ENCODE measurements around the gene NUP58. TPM values are rescaled to one million over a fixed set of nuclear protein-coding genes. Genes with fewer than 3 reads are reported as not detected.

The NUP58 gene
- 87.9 and 99.1 TPM in 2 replicates for total RNA-seq (2014; rRNA removed; shearing (Covaris generic))
- polyA plus RNA-seq (2014; cell fraction: nucleus; rRNA removed) = 45.1 and 95.7 TPM in 2 replicates

- DNase-seq (ENCODE audit: extremely low read depth, low read depth) = peak; percentile 87
Measured at GRCh38 chr13:25301347-25302113, at the start of gene NUP58. TSS of gene NUP58 (plus strand) at chr13:25301625. CDS start at chr13:25301774, 149 bp downstream.

GRCh38 chr13:25252225-25252624 lies 49.2 kb upstream of the NUP58 start:
- no peak for DNase-seq (ENCODE audit: extremely low read depth, low read depth)

GRCh38 chr13:25252752-25253151 lies 48.7 kb upstream of the NUP58 start:
- no peak for DNase-seq (ENCODE audit: extremely low read depth, low read depth)

GRCh38 chr13:25253702-25254101 lies 47.7 kb upstream of the NUP58 start:
- peak; percentile 5 for DNase-seq (ENCODE audit: extremely low read depth, low read depth)

GRCh38 chr13:25262261-25262660 lies 39.2 kb upstream of the NUP58 start:
- DNase-seq (ENCODE audit: extremely low read depth, low read depth) = no peak

GRCh38 chr13:25266706-25267105 lies 34.7 kb upstream of the NUP58 start:
- no peak for DNase-seq (ENCODE audit: extremely low read depth, low read depth)

GRCh38 chr13:25267715-25268114 lies 33.7 kb upstream of the NUP58 start:
- no peak for DNase-seq (ENCODE audit: extremely low read depth, low read depth)

- DNase-seq (ENCODE audit: extremely low read depth, low read depth) = no peak
Measured at GRCh38 chr13:25268561-25268960, 32.9 kb upstream of the NUP58 start.

GRCh38 chr13:25276748-25277147 lies 24.7 kb upstream of the NUP58 start:
- no peak for DNase-seq (ENCODE audit: extremely low read depth, low read depth)

- DNase-seq (ENCODE audit: extremely low read depth, low read depth) = no peak
Measured at GRCh38 chr13:25280396-25280795, 21.0 kb upstream of the NUP58 start.

- DNase-seq (ENCODE audit: extremely low read depth, low read depth) = no peak
Measured at GRCh38 chr13:25281193-25281934, 20.1 kb upstream of the NUP58 start.

GRCh38 chr13:25281935-25282332 lies 19.5 kb upstream of the NUP58 start:
- DNase-seq (ENCODE audit: extremely low read depth, low read depth) = no peak

- peak; percentile 8 for DNase-seq (ENCODE audit: extremely low read depth, low read depth)
Measured at GRCh38 chr13:25286308-25286968, 15.0 kb upstream of the NUP58 start.

GRCh38 chr13:25286969-25287961 lies 14.2 kb upstream of the NUP58 start, which contains the start of gene MTMR6:
TSS of gene MTMR6 (minus strand) at chr13:25287488. CDS start at chr13:25287247, 241 bp downstream.
- peak; percentile 59 for DNase-seq (ENCODE audit: extremely low read depth, low read depth)

GRCh38 chr13:25288966-25289365 lies 12.5 kb upstream of the NUP58 start:
- no peak for DNase-seq (ENCODE audit: extremely low read depth, low read depth)

GRCh38 chr13:25291691-25292090 lies 9.7 kb upstream of the NUP58 start:
- DNase-seq (ENCODE audit: extremely low read depth, low read depth) = no peak

- DNase-seq (ENCODE audit: extremely low read depth, low read depth) = no peak
Measured at GRCh38 chr13:25292301-25292700, 9.1 kb upstream of the NUP58 start.

- no peak for DNase-seq (ENCODE audit: extremely low read depth, low read depth)
Measured at GRCh38 chr13:25295228-25295627, 6.2 kb upstream of the NUP58 start.

GRCh38 chr13:25295701-25296100 lies 5.7 kb upstream of the NUP58 start:
- no peak for DNase-seq (ENCODE audit: extremely low read depth, low read depth)

- DNase-seq (ENCODE audit: extremely low read depth, low read depth) = no peak
Measured at GRCh38 chr13:25300861-25301346, 521 bp upstream of the NUP58 start.

Data from NCI-H460 (cell line).